Ishikawa (cell line): Measurements from ENCODE around the gene LCNL1.

Experiments used
- CEBPB ChIP-seq: IDR thresholded peaks from 2 replicates; pipeline ENCODE4 v1.6.1; 2012
- CREB1 ChIP-seq: IDR thresholded peaks from 2 replicates; pipeline ENCODE4 v1.6.1; 2012; ENCODE audit warnings: low read depth
- EP300 ChIP-seq: IDR thresholded peaks from 2 replicates; pipeline ENCODE4 v1.6.1; 2012; ENCODE audit warnings: borderline replicate concordance
- FOXM1 ChIP-seq: IDR thresholded peaks from 2 replicates; pipeline ENCODE4 v1.6.1; 2012; ENCODE audit warnings: low read depth, borderline replicate concordance
- MAX ChIP-seq: IDR thresholded peaks from 2 replicates; pipeline ENCODE4 v1.6.1; 2012
- RAD21 ChIP-seq: IDR thresholded peaks from 2 replicates; pipeline ENCODE4 v1.6.1; 2012; ENCODE audit warnings: low read depth
- REST ChIP-seq: IDR thresholded peaks from 2 replicates; pipeline ENCODE4 v1.6.1; 2012; ENCODE audit warnings: low read depth, mild to moderate bottlenecking
- TAF1 ChIP-seq: IDR thresholded peaks from 2 replicates; pipeline ENCODE4 v1.6.1; 2012; ENCODE audit warnings: low read depth, mild to moderate bottlenecking
- YY1 ChIP-seq: IDR thresholded peaks from 2 replicates; pipeline ENCODE4 v1.6.1; 2012; ENCODE audit warnings: low read depth

GRCh38 chr9:136954270-136955083 is 28.3 kb upstream of the LCNL1 start:
- TF ChIP-seq TAF1 (no peak), EP300 (no peak), CEBPB (no peak), MAX (no peak), REST (no peak), FOXM1 (no peak), RAD21 (no peak), YY1 (no peak), CREB1 (no peak)
